NCI-H2081 treated with DMSO at 0.1 percent for 48 hours (cell line): ENCODE results near the gene PTPN3.

ENCODE experiments used
- DNase-seq: peaks from one replicate; lab custom pipeline; 2025; lab: John Stamatoyannopoulos, UW

Gene PTPN3

DNA sequence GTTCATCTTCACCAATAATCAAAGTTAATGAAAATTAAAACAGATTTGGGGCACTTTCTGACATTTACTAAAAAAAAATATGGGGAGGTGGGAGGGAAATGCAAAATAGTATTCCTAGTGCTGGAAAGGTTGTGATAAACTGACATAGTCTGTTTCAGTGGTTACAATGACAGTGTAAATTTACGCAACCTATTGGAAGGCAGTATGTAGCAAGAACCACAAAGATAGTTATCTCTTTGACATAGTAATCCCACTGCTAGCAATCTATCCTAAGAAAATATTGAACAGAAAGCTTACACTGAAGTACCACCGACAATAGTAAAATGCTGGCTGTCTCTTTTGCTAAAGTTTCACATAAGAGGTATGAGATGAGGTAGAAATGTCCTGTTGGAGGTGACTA lies 162.2 kb downstream of the PTPN3 start:
- DNase-seq = no peak

DNA sequence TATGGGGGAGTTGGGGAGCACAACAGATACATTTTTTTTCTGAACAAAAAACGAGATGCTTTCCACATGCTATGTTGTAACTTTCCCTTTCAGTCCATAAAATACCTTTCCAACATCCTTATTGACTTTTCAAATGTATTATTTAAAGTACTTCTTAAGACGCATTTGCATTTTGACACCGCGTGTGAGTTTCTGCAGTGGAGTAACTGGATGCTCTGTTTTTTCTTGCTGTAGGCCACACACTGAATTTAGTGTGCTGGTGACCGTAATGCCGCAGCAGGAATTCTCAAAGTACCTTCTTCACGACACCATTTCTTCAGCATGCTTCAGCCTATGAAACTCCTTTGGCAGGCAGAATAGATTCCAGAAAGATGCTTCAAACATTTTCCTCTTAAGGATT lies 163.0 kb downstream of the PTPN3 start:
- no peak for DNase-seq

DNA sequence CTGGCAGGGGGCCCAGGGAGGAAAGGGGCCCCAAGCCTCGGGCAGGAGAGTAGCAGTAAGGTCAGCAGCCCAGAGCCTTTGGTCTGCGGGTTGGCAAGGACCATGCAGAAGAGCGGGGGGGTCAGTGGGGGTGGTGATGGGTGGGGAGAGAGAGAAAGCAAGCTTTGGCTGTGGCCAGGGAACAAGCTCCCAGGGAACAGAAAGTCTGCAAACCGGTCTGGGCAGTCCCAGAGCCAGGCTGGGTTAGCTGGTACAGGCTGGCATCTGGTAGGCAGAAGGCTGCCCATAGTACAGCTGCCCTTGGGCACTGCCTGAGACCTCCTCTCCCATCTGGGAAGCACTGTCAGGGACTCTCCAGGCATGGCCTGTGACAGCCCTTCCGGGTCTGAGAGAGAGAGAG lies 166.8 kb downstream of the PTPN3 start:
- DNase-seq = no peak

DNA sequence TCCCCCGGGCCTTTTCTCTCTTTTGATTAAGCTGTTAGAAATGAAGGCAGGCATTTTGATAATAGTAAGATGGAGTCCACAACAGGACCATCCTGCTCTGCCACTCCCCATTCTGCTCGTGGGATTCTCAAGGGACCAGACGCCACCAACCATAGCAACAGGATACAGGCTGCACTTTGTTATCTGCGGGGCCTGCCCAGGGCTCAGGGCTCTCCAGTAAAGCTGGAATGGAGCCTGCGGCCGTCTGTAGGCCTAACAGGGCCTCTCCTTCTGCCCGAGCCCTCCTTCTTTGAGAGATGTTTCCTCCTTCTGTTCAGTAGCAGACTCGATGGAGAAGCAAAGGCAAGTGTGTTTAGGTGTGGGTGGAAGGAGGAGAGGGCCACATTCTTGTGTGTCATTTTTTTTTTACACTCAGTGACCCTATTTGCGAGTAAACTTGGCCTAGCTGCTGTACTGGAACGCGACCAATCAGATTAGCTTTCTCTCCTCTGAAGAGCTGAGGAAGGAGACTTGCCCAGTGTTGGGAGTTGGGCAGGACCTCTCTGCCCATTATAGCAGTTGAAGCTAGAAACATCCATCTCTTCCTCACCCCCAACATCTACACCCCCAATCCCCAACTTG lies 168.4 kb downstream of the PTPN3 start:
- DNase-seq = no peak

DNA sequence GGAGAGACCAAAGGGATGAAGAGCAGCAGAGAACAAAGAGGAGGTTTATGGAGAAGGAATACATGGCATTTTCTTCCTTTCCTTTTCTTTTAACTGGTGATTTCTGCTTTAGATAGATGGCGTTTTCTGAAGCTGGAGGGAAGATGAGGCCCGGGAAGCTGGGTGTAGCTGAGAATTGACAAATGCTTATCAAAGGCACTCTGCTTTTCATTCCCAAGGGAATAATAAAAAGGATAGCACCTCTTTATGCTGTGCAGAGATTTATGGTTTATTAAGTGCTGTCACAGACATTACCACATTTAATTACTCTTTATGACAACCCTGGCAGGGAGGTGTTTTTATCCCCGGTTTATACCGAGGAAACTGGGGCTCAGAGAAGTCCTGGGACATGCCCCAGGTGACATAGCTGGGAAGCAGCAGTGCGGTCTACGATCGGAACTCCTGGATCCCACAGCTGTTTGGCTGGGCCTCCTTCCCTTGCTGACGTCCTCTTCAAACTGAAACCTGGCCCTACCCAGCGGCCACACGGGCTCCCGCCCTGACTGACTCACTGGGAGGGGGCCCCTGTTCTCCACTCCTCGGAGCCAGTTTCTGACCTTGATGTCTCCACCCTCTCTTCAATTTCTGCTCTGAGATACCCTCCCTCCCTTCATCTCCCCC lies 169.0 kb downstream of the PTPN3 start:
- DNase-seq = no peak
